Mammary epithelial cell (primary cell): ENCODE data around the gene PCDH15.

Experiments used
- CTCF ChIP-seq, 2 donors: IDR thresholded peaks in 1 of 2; conservative IDR thresholded peaks in 1 of 2; 2 replicates each; pipeline ENCODE4 v1.5.1; 2011 to 2012; ENCODE audit warnings: inconsistent platforms in 2 of 2, low read length in 2 of 2, mild to moderate bottlenecking in 2 of 2, control low read depth in 1 of 2, low read depth in 1 of 2; ENCODE audit not compliant: insufficient read depth in 1 of 2; ENCODE audit errors: extremely low read depth in 1 of 2
- EZH2 ChIP-seq: IDR thresholded peaks from 2 replicates; pipeline ENCODE4 v1.6.1; 2012; ENCODE audit warnings: low read length, inconsistent platforms, borderline replicate concordance

- TF ChIP-seq EZH2 (no peak), CTCF (conservative IDR thresholded peaks at IDR 0.05 in 1 of 2, IDR thresholded peaks at IDR 0.05 in 1 of 2; ENCODE audit: extremely low read depth in 1 of 2, insufficient read depth in 1 of 2, low read depth in 1 of 2, low read length in 2 of 2) (no peak)
These were observed 269.7 kb downstream of the PCDH15 start for GRCh38 chr10:54531296-54531695.
